ENCODE measurements around the gene EP400.

DNA sequence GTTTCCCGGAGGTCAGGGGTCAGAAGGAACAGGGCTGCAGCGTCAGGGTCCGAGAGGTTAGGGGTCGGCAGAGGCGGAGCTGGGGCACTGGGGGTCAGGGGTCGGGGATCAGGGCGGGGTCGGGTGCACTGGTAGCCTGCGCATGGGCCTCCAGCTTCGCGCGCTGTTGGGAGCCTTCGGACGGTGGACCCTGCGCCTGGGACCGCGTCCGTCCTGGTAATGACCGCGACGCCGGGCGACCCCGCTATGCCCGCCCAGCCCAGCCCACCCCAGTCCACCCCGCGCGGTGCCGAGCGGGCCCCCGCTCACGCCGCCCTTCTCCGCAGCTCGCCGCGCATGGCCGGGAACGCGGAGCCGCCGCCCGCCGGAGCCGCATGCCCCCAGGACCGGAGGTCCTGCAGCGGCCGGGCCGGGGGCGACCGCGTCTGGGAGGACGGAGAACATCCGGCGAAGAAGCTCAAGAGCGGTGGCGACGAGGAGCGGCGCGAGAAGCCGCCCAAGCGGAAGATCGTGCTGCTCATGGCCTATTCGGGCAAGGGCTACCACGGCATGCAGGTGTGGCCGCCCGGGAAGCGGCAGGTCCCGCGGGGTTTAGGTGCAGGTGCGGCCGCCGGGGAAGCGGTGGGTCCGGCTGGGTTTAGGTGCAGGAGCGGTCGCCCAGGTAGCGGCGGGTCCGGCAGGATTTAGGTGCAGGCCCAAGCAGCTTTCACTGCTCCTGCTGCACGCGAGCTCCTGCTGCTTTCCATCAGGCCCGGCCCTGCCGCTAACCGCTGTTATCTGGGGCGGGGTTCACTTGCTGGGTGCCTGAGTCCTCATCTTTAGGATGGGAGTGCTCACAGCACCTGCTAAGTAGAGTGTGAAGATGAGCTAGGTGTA is 19.9 kb upstream of the EP400 start:
- TF ChIP-seq, protein P1, sequence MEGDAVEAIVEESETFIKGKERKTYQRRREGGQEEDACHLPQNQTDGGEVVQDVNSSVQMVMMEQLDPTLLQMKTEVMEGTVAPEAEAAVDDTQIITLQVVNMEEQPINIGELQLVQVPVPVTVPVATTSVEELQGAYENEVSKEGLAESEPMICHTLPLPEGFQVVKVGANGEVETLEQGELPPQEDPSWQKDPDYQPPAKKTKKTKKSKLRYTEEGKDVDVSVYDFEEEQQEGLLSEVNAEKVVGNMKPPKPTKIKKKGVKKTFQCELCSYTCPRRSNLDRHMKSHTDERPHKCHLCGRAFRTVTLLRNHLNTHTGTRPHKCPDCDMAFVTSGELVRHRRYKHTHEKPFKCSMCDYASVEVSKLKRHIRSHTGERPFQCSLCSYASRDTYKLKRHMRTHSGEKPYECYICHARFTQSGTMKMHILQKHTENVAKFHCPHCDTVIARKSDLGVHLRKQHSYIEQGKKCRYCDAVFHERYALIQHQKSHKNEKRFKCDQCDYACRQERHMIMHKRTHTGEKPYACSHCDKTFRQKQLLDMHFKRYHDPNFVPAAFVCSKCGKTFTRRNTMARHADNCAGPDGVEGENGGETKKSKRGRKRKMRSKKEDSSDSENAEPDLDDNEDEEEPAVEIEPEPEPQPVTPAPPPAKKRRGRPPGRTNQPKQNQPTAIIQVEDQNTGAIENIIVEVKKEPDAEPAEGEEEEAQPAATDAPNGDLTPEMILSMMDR (IDR thresholded peaks at IDR 0.05): no peak
- no peak for TF ChIP-seq POLR2AphosphoS5 (IDR thresholded peaks at IDR 0.05)
